Activated naive CD8-positive, alpha-beta T cell treated with anti-CD3 and anti-CD28 coated beads for 36 hours (primary cell): ENCODE measurements around the gene FNDC10. TPM values are rescaled to one million over a fixed set of nuclear protein-coding genes. Genes with fewer than 3 reads are reported as not detected.
A peak's percentile ranks its signal among the peaks of the same experiment; 100 is the strongest.

Experiments
- DNase-seq: peaks from one replicate; pipeline ENCODE4 v3.0.0; 2021
- H3K27ac Mint-ChIP-seq: one replicate; pipeline ENCODE4 v1.8.0; 2022; ENCODE audit warnings: mild to moderate bottlenecking, moderate library complexity, mixed read lengths
- H3K27me3 Mint-ChIP-seq: one replicate; pipeline ENCODE4 v1.8.0; 2022; ENCODE audit warnings: mild to moderate bottlenecking, mixed read lengths
- H3K36me3 Mint-ChIP-seq: one replicate; pipeline ENCODE4 v1.8.0; 2021; ENCODE audit warnings: mild to moderate bottlenecking, mixed read lengths
- H3K4me1 Mint-ChIP-seq: one replicate; pipeline ENCODE4 v1.8.0; 2021; ENCODE audit warnings: mixed read lengths
- H3K4me3 Mint-ChIP-seq: one replicate; pipeline ENCODE4 v1.8.0; 2022; ENCODE audit warnings: mild to moderate bottlenecking, moderate library complexity, mixed read lengths
- H3K9me3 Mint-ChIP-seq: one replicate; pipeline ENCODE4 v1.8.0; 2022; ENCODE audit warnings: mixed read lengths
- total RNA-seq, 2 experiments: library from RNA; stranded (reverse); gene quantifications; one replicate each; pipeline ENCODE4 v1.2.3, GENCODE V29; 2021

The FNDC10 gene
- total RNA-seq, 2 experiments from 2014 or later, result 2.9 to 3.3 TPM

DNA sequence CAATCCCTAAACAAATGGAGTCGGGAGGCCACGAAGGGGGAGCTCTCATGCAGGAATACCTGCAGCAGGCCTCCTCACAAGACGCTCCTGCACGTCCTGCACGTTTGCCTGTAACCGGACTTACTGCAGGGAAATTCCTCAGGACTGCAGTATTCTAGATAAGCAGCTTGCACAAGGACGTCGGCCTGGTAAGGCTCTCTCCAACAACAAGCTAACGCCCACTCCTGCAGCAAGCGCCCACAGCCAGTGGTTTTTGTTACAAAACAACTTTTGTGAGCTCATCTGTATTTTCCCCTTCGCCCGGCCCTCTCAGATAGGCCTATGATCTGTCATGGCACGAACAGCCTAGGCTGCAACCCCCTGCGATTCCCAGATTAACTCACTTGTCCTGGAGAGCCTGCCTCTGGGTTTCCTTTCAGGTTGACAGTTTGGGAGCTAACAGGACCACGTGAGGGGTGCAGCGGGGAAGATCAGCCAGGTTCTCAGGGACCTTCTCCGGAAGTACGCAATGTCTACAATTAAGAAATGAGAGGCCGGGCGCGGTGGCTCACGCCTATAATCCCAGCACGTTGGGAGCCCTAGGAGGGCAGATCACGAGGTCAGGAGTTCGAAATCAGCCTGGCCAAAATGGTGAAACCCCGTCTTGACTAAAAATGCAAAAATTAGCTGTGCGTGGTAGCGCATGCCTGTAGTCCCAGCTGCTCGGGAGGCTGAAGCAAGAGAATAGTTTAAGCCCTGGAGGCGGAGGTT is 14.4 kb upstream of the FNDC10 start:
- DNase-seq, result peak; percentile 63

DNA sequence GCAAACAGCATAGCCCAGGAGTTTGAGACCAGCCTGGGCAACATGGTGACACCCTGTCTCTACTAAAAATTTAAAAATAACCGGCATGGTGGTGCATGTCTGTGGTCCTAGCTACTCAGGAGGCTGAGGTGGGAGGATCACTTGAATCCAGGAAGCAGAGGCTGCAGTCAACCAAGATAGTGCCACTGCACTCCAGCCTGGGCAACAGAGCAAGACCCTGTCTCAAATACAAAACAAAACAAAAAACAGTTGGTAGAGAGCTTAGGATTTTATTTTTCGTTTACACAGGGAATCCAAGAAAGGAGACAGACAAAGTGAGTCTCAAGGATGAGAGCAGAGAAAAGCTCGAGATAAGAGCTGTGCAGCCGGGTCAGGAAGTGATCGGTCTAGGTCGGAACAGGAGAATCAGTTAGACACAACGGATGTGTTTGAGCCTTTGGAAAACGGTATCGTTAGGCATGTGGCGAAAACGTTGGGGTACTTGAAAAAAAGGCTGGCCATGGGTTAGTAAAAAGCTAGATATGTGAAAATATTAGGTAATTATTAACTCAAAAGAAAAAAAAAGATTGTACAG is 13.7 kb upstream of the FNDC10 start:
- Mint-ChIP-seq H3K27me3 (no peaks in the 10 kb centered on the region), H3K4me3 (peak overlapping the region; percentile 96), H3K4me1 (peaks cover 21% of the 10 kb centered on the region), H3K27ac (peak overlapping the region; percentile 97), H3K36me3 (peaks cover 10% of the 10 kb centered on the region), H3K9me3 (no peaks in the 10 kb centered on the region)
- no peak for DNase-seq

More for the DNA sequence above, 14.4 kb upstream of the FNDC10 start:
- no peaks in the 10 kb centered on the region for H3K9me3 Mint-ChIP-seq
- peaks cover 10% of the 10 kb centered on the region for H3K36me3 Mint-ChIP-seq
- H3K4me1 Mint-ChIP-seq, result peaks cover 21% of the 10 kb centered on the region
- peak overlapping the region; percentile 97 for H3K27ac Mint-ChIP-seq
- H3K27me3 Mint-ChIP-seq, result no peaks in the 10 kb centered on the region
- H3K4me3 Mint-ChIP-seq, result peak overlapping the region; percentile 96

DNA sequence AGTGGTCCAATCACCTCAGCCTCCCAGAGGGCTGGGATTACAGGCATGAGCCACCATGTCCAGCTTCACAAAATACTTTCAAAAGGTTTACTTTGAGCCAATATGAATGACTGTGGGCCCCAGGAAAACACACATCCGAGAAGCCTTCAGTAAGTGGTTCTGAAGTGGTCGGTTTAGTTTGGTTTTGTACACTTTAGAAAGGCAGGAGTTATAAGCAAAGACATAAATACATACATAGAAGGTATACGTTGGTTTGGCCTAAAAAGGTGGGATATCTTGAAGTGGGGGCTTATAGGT is 12.1 kb upstream of the FNDC10 start:
- H3K27ac Mint-ChIP-seq, result no peak overlapping the region

DNA sequence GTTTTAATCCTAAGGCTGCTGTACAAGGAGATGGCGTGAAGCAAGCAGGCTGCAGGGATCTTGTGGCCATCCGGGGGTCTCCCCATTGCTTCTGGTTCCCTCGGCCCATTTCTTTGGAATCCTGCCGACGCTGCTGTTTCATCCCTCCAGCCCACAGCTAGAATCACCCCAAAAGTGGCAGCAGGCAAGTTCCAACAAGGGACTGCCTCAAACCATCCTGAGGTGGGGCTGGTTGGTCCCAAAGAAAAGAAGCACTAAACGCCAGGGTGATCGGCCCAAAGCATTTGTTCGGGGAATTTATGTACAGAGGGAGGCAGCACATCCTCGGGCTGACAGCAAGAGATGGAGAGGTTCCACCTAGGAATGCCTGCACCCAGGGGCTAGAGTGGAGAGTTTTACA is 10.9 kb upstream of the FNDC10 start:
- Mint-ChIP-seq H3K27me3 (no peaks in the 10 kb centered on the region), H3K9me3 (no peaks in the 10 kb centered on the region), H3K4me3 (no peak overlapping the region), H3K27ac (no peak overlapping the region), H3K4me1 (peaks cover 25% of the 10 kb centered on the region), H3K36me3 (peaks cover 10% of the 10 kb centered on the region)
- DNase-seq, result no peak

More for the DNA sequence above, 12.1 kb upstream of the FNDC10 start:
- Mint-ChIP-seq H3K9me3 (no peaks in the 10 kb centered on the region), H3K4me3 (no peak overlapping the region), H3K27me3 (no peaks in the 10 kb centered on the region), H3K4me1 (peaks cover 21% of the 10 kb centered on the region), H3K36me3 (peaks cover 10% of the 10 kb centered on the region)
- DNase-seq, result no peak

DNA sequence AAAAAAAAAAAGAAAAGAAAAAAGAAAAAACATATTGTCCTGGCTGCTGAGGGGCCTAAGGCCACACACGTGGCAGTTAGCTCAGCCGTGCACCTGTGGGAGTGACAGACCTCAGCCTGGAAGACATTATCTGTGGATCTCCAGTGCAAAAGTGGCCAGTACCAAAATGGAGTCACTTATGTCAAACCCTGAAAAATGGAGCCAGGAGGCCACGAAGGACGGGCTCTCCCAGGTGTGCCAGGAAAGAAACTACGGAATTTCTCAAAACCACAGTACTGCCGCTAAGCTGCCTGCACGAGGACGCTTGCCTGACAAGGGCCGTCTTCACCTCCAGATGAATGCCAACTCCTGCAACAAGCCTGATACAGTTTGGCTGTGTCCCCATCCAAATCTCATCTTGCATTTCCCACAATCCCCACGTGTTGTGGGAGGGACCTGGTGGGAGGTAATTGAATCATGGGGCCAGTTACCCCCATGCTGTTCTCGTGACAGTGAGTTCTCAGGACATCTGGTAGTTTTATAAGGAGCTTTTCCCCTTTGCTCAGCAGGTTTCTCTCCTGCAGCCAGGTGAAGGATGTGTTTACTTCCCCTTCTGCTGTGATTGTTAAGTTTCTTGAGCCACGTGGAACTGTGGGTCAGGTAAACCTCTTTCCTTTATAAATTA is 10.0 kb upstream of the FNDC10 start:
- Mint-ChIP-seq H3K36me3 (peaks cover 10% of the 10 kb centered on the region), H3K27ac (no peak overlapping the region), H3K9me3 (no peaks in the 10 kb centered on the region), H3K4me1 (peaks cover 25% of the 10 kb centered on the region), H3K27me3 (no peaks in the 10 kb centered on the region), H3K4me3 (no peak overlapping the region)
- no peak for DNase-seq

DNA sequence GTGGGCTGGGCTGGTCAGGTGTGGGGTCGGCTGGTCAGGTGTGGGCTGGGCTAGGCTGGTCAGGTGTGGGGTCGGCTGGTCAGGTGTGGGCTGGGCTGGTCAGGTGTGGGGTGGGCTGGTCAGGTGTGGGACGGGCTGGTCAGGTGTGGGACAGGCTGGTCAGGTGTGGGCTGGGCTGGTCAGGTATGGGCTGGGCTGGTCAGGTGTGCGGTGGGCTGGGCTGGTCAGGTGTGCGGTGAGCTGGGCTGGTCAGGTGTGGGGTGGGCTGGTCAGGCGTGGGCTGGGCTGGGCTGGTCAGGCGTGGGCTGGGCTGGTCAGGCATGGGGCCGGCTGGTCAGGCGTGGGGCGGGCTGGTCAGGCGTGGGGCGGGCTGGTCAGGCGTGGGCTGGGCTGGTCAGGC is 6.3 kb upstream of the FNDC10 start:
- H3K4me1 Mint-ChIP-seq, result peaks cover 8% of the 10 kb centered on the region
- H3K27me3 Mint-ChIP-seq, result no peaks in the 10 kb centered on the region
- no peaks in the 10 kb centered on the region for H3K36me3 Mint-ChIP-seq
- H3K4me3 Mint-ChIP-seq, result no peak overlapping the region
- no peaks in the 10 kb centered on the region for H3K9me3 Mint-ChIP-seq
- no peak for DNase-seq
- H3K27ac Mint-ChIP-seq, result no peak overlapping the region

DNA sequence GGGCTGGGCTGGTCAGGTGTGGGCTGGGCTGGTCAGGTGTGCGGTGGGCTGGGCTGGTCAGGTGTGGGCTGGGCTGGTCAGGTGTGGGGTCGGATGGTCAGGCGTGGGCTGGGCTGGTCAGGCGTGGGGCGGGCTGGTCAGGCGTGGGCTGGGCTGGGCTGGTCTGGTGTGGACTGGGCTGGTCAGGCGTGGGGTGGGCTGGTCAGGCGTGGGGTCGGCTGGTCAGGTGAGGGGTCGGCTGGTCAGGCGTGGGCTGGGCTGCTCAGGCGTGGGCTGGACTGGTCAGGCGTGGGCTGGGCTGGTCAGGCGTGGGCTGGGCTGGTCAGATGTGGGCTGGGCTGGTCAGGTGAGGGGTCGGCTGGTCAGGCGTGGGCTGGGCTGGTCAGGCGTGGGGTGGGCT is 5.8 kb upstream of the FNDC10 start:
- Mint-ChIP-seq H3K4me3 (no peak overlapping the region), H3K4me1 (peaks cover 8% of the 10 kb centered on the region), H3K27me3 (peaks cover under 1% of the 10 kb centered on the region), H3K27ac (no peak overlapping the region), H3K9me3 (no peaks in the 10 kb centered on the region), H3K36me3 (no peaks in the 10 kb centered on the region)
- no peak for DNase-seq

DNA sequence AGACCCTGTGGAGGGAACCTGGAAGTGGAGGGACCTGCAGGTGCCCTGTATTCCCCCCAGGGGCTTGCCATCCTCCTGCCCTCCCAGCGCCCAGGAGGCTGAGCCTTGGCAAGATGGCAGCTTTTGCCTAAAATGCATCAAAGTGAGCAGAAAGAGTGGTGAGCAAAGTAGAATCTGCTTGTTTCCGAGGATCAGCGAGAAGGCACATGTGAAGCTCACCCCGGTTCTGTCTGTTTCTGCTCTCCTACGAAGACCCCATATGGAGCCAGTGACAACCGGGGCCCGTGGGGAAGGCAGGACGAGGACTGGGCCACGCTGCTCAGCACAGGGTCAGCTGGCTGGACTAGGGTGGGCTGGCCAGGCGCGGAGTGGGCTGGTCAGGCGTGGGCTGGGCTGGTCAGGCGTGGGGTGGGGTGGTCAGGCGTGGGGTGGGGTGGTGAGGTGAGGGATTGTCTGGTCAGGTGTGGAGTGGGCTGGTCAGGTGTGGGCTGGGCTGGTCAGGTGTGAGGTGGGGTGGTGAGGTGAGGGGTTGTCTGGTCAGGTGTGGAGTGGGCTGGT is 5.2 kb upstream of the FNDC10 start:
- Mint-ChIP-seq H3K4me3 (no peak overlapping the region), H3K27ac (no peak overlapping the region), H3K9me3 (no peaks in the 10 kb centered on the region), H3K27me3 (peaks cover 3% of the 10 kb centered on the region), H3K36me3 (no peaks in the 10 kb centered on the region), H3K4me1 (peaks cover 8% of the 10 kb centered on the region)
- no peak for DNase-seq

DNA sequence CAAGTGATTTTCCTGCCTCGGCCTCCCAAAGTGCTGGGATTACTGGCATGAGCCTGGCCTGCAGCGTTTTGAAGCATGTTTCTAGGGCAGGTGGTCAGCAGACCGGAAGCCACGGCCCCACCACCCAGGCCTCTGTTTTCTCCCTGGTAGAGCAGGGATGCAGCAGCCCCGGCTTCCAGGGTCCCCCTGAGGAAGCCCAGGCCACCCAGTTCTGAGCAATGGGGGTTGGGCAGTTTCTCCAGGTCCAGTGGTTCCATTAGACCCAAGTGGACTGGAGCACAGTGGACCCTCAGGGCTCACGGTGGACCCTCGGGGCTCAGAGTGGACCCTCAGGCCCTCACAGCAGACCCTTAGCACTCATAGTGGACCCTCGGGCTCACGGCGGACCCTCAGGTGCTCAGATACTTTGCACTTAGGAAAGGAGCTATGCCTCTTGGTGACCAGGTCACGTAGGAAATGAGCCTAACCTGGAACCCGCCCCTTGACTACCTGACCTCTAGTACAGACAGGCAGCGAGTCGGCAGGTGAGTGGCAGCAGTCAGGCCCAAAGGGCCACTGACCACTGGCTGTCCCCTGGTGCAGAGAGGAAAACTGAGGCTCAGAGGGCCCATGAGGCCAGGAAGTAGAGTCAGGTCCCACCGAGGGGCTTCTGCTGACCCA is 4.6 kb upstream of the FNDC10 start:
- no peaks in the 10 kb centered on the region for H3K9me3 Mint-ChIP-seq
- H3K27ac Mint-ChIP-seq, result no peak overlapping the region
- H3K4me1 Mint-ChIP-seq, result peaks cover 8% of the 10 kb centered on the region
- peaks cover 3% of the 10 kb centered on the region for H3K27me3 Mint-ChIP-seq
- no peaks in the 10 kb centered on the region for H3K36me3 Mint-ChIP-seq
- H3K4me3 Mint-ChIP-seq, result no peak overlapping the region
- DNase-seq, result no peak

DNA sequence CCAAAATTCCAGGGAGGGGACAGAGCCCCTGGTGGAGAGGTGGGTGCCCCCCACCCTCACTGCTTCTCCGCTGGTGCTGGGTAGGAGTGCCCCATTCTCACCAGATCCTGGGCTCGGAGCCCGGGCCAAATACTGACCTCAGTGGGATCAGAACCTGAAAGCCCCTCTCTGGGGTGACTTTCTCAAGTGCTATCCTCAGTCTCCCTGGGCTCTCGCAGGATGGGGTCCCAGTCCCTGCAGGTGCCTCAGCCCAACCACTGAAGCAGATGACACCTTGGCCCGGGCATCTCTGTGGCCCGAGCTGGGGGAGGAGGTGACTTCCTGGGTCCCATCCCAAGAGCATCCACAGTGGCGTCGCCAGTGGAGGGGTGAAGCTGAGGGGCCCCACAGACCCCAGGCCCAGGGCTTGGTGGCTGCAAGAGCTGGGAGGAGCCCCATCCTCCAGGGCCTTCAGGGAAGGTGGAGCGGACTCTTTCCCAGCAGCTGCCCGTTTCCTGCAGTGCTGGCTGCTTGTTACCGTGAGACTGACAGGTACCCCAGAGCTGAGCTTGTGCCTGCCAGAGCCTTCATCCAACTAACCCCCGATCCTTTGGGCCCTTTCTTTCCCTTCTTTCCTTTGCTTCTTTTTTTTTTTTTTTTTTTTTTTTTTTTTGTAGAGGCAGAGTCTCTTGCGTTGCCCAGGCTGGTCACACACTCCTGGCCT is 3.9 kb upstream of the FNDC10 start:
- H3K4me1 Mint-ChIP-seq, result peaks cover 8% of the 10 kb centered on the region
- H3K27me3 Mint-ChIP-seq, result peaks cover 8% of the 10 kb centered on the region
- H3K4me3 Mint-ChIP-seq, result no peak overlapping the region
- no peaks in the 10 kb centered on the region for H3K9me3 Mint-ChIP-seq
- H3K36me3 Mint-ChIP-seq, result no peaks in the 10 kb centered on the region
- H3K27ac Mint-ChIP-seq, result no peak overlapping the region
- no peak for DNase-seq

DNA sequence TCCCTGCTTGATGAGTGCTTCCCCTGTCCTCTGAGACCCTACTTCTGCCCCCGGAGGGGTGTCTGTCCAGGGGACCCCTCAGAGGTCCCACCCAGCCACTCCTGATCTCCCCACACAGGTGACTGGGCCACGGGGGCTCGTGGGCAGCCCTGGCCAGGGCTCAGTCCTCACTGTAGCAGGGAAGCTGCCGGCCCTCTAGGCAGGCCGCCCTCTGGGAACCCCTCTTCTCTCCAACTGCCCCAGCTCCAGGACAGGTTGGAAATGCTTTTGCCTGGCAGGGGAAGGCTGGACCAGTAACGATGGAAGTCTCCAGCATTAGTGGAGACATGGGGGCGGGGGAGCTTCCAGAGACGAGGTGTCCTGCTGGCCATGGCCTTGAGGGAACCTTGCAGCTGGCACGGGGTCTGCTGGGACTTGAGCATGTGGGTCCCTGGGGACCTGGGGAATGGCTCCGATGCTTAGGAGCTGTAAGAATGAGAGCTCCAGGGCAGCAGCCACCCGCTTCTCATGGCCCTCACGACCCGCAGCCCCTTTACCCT is 3.1 kb upstream of the FNDC10 start:
- Mint-ChIP-seq H3K27ac (no peak overlapping the region), H3K27me3 (peaks cover 11% of the 10 kb centered on the region), H3K4me3 (no peak overlapping the region), H3K9me3 (no peaks in the 10 kb centered on the region), H3K36me3 (no peaks in the 10 kb centered on the region), H3K4me1 (peaks cover 8% of the 10 kb centered on the region)
- no peak for DNase-seq

DNA sequence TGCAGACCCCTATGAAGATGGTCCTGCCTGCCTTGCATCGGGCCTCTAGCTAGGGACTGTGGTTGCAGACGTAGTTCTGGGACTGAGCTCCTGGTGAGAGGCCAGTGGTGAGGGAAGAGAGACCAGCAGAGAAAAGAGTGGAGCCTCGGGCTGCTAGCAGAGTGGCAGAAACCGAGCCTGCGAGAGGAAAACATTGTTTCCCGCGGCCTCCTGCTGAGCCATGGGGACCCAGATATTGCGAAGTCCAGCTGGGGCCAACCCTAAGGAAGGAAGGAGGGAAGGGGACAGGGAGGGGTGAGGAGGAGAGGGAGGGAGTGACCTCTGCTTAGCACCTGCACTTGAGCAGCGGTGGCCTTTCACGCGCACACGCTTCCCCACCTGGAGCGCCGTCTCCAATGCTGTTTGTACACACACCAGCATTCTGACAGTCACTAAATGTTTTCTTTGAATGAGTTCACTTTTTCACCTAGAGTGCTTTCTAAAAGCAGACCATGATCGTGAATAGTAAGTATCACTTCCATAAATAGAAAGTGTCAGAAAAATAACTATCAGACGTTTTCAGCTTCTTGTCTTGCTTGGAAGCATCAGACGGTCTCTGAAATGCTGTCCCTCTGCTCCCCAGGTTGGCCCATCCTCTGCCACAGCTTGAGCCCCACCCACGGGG is 2.5 kb upstream of the FNDC10 start:
- no peak overlapping the region for H3K4me3 Mint-ChIP-seq

DNA sequence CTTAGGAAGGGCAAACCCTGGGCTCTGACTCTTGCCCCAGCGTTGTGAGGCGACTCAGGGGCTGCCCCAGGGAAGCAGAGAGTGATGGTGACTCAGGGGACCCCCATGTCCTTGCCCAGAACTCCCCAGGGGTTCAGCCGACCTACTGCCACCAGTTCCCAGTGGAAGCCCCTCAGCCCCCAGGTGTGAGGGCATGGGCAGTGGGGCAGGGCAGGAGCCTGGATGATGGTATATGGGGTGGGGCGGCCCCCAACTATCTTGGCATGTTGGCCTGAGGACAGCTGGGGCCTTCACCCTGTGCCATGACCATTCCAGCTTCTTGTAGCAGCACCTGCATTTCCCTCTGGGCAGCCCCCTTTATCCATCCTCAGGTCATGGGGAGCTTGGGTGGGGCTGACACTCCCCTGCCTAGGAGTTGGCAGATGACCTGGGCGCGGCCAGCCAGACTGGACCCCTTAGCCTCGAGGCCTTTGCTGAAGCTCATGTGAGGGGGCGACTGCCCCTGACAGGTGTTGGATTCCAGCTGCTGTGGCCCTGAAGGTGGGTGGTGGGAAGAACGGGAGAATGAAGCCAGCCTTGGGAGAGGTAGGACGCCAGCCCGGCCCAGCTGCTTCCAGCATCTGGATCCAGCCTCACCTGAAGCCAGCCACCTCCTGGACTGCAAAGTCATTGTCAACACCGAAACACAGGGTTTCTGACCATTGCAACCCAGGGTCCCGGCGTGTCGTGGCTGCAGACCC is 1.8 kb upstream of the FNDC10 start:
- Mint-ChIP-seq H3K4me1 (peaks cover 1% of the 10 kb centered on the region), H3K9me3 (no peaks in the 10 kb centered on the region), H3K27ac (no peak overlapping the region), H3K4me3 (no peak overlapping the region), H3K27me3 (peaks cover 16% of the 10 kb centered on the region), H3K36me3 (no peaks in the 10 kb centered on the region)
- no peak for DNase-seq

More for the DNA sequence above, 2.5 kb upstream of the FNDC10 start:
- no peak for DNase-seq
- Mint-ChIP-seq H3K4me1 (peaks cover 8% of the 10 kb centered on the region), H3K27me3 (peaks cover 16% of the 10 kb centered on the region), H3K36me3 (no peaks in the 10 kb centered on the region), H3K9me3 (no peaks in the 10 kb centered on the region), H3K27ac (no peak overlapping the region)
